Spleen (tissue), 7 donors: ENCODE measurements around the gene CHRDL2.

Experiments
- POLR2A ChIP-seq, 3 donors: fragments of 450-650 bp; IDR thresholded peaks; one replicate each; pipeline ENCODE4 v1.5.1; 2017; ENCODE audit warnings: antibody characterized with exemption in 3 of 3, mild to moderate bottlenecking in 1 of 3
- TF ChIP-seq, protein P1 (sequence below), 11 experiments: fragments of 200-600 bp in 7 of 11; fragments of 450-650 bp in 4 of 11; sonication (generic) in 4 of 11; IDR thresholded peaks in 8 of 11; conservative IDR thresholded peaks in 3 of 11; 1 replicate in 7 of 11; 2 replicates in 4 of 11; pipeline versions ENCODE4 v1.4.0 to v1.8.0; 2016 to 2021; ENCODE audit warnings: antibody characterized with exemption in 11 of 11, inconsistent platforms in 4 of 11, mild to moderate bottlenecking in 1 of 11
- donor health status: DM: no; HTN: no; CAD: no; lungs with moderate emphysema.
- donor health status: DM: no; HTN: no; CAD: no.
- donor health status: DM: no; HTN: no; CAD: no.

DNA sequence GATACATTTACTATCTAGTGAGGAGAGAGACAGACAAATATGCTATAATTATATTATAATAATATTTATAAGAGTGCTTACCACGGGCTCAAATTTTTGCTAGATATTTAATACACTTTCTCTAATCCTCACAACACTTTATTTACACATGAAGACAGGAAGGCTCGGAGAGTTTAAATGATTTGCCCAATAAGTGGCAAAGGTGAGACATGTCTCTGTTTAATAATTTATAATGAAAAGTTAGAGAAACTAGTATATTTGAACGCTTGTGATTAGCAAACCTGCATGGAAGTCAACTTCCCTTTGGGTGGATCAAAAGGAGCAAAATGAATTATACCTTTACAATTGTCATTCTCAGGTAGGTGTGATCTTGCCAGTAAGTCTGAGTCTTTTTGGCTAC, 83.4 kb downstream of the CHRDL2 start:
- TF ChIP-seq, protein P1, sequence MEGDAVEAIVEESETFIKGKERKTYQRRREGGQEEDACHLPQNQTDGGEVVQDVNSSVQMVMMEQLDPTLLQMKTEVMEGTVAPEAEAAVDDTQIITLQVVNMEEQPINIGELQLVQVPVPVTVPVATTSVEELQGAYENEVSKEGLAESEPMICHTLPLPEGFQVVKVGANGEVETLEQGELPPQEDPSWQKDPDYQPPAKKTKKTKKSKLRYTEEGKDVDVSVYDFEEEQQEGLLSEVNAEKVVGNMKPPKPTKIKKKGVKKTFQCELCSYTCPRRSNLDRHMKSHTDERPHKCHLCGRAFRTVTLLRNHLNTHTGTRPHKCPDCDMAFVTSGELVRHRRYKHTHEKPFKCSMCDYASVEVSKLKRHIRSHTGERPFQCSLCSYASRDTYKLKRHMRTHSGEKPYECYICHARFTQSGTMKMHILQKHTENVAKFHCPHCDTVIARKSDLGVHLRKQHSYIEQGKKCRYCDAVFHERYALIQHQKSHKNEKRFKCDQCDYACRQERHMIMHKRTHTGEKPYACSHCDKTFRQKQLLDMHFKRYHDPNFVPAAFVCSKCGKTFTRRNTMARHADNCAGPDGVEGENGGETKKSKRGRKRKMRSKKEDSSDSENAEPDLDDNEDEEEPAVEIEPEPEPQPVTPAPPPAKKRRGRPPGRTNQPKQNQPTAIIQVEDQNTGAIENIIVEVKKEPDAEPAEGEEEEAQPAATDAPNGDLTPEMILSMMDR (IDR thresholded peaks at IDR 0.05 in 8 of 11, conservative IDR thresholded peaks at IDR 0.05 in 3 of 11), result no peak
- no peak for TF ChIP-seq POLR2A (IDR thresholded peaks at IDR 0.05)
